Body of pancreas (tissue), 4 donors: ENCODE data around the gene C2orf80. TPM values are rescaled to one million over a fixed set of nuclear protein-coding genes. Genes with fewer than 3 reads are reported as not detected.
"Not testable (repeated sequence)": the region's sequence is repeated elsewhere in the genome, so short reads cannot be mapped to it uniquely, and the experiment has no call there.

Source experiments
- ATAC-seq: fragments of 150-250 bp; one replicate; pipeline ENCODE4 v1.9.1; 2016
- DNase-seq, 4 donors: peaks; one replicate each; pipeline ENCODE4 v3.0.0-alpha.2; 2019
- H3K27ac ChIP-seq, 4 donors: fragments of 200-600 bp; sonication (generic); 1 replicate in 3 of 4; 2 replicates in 1 of 4; pipeline versions ENCODE4 v1.5.1 to v1.6.1; 2016 to 2019; ENCODE audit warnings: mild to moderate bottlenecking in 1 of 4, mixed read lengths in 1 of 4, moderate library complexity in 1 of 4
- H3K27me3 ChIP-seq, 2 donors: fragments of 200-600 bp; sonication (generic); one replicate each; pipeline ENCODE4 v1.6.0; 2016; ENCODE audit warnings: mild to moderate bottlenecking in 1 of 2
- H3K36me3 ChIP-seq, 2 donors: fragments of 200-600 bp; sonication (generic); replicated peaks in 1 of 2; 2 replicates each; pipeline ENCODE4 v1.5.1; 2016; ENCODE audit warnings: low read depth in 2 of 2; ENCODE audit not compliant: insufficient read depth in 1 of 2
- H3K4me1 ChIP-seq: fragments of 200-600 bp; sonication (generic); one replicate; pipeline ENCODE4 v1.6.0; 2016
- H3K4me3 ChIP-seq, 2 donors: fragments of 200-600 bp; sonication (generic); 1 replicate in 1 of 2; 2 replicates in 1 of 2; pipeline ENCODE4 v1.5.1; 2016 to 2019
- H3K9me3 ChIP-seq, 3 donors: fragments of 200-600 bp; sonication (generic); 1 replicate in 2 of 3; 2 replicates in 1 of 3; pipeline ENCODE4 v1.5.1; 2016
- CTCF ChIP-seq, 7 experiments: fragments of 450-650 bp in 4 of 7; fragments of 200-600 bp in 3 of 7; sonication (generic) in 3 of 7; IDR thresholded peaks; one replicate each; pipeline ENCODE4 v1.5.1; 2016 to 2019; ENCODE audit warnings: antibody characterized with exemption in 7 of 7
- POLR2A ChIP-seq, 3 donors: fragments of 450-650 bp; IDR thresholded peaks; one replicate each; pipeline ENCODE4 v1.6.1; 2016; ENCODE audit warnings: antibody characterized with exemption in 3 of 3, mild to moderate bottlenecking in 2 of 3
- WGBS, 2 donors: methylation state at CpG; one replicate each; pipeline ENCODE4 v1.1.5; 2017; 5-methylcytosine and 5-hydroxymethylcytosine counted together
- intact Hi-C: fragments of 100-400 bp; cut with DNase I; formaldehyde crosslinking; loops from one replicate; pipeline ENCODE4 v1.15.1; 2023
- total RNA-seq, 2 donors: library from RNA; depleted of rRNA; stranded (reverse); fragments of >200 nt; gene quantifications; one replicate each; pipeline ENCODE4 v1.1.0, GENCODE V29; 2016

The C2orf80 gene
- total RNA-seq, 2 donors from 2014 or later, result not detected

GRCh38 chr2:208142240-208142924, 47.4 kb downstream of the C2orf80 start:
- Histone ChIP-seq H3K36me3 (no peaks in the 10 kb centered on the region), H3K9me3 (no peaks in the 10 kb centered on the region), H3K4me3 (no peak overlapping the region), H3K4me1 (no peaks in the 10 kb centered on the region), H3K27me3 (no peaks in the 10 kb centered on the region), H3K27ac (no peak overlapping the region)
- TF ChIP-seq CTCF (IDR thresholded peaks at IDR 0.05) (no peak), POLR2A (IDR thresholded peaks at IDR 0.05) (no peak)
- no peak for ATAC-seq
- intact Hi-C loops, result no loop called here
- no peak for DNase-seq
- 43% methylated on average over 8 of the region's 8 CpGs for WGBS, 2 donors

- intact Hi-C loops, result no loop called here
- no peak for DNase-seq
- WGBS, 2 donors, result 86 to 88% methylated on average over 18 of the region's 18 CpGs
- no peak for ATAC-seq
- Histone ChIP-seq H3K27ac (no peak overlapping the region), H3K27me3 (no peaks in the 10 kb centered on the region), H3K36me3 (no peaks in the 10 kb centered on the region), H3K4me1 (peaks cover 10% of the 10 kb centered on the region), H3K9me3 (no peaks in the 10 kb centered on the region), H3K4me3 (no peak overlapping the region)
- TF ChIP-seq POLR2A (IDR thresholded peaks at IDR 0.05) (no peak), CTCF (IDR thresholded peaks at IDR 0.05) (no peak)
Observed at GRCh38 chr2:208139447-208139846, 50.4 kb downstream of the C2orf80 start.

DNA sequence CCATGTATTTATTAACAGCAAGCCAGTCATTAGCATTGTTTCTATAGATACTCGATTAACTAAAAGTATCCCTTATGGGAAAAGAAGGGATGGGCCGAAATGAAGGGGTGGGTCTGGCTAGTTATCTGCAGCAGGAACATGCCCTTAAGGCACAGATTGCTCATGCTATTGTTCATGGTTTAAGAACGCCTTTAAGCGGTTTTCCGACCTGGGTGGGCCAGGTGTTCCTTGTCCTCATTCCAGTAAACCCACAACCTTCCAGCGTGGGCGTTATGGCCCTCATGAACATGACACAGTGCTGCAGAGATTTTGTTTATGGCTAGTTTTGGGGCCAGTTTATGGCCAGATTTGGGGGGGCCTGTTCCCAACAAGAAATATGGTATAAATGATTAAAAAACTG, 51.5 kb downstream of the C2orf80 start:
- DNase-seq, H3K36me3 ChIP-seq, intact Hi-C loops, ATAC-seq, H3K27me3 ChIP-seq, H3K9me3 ChIP-seq, H3K4me3 ChIP-seq, H3K27ac ChIP-seq: not testable (repeated sequence)
- H3K4me1 ChIP-seq, result peaks cover 10% of the 10 kb centered on the region
- WGBS, 2 donors, result 93 to 94% methylated on average over 7 of the region's 7 CpGs

- H3K27me3 ChIP-seq, result no peaks in the 10 kb centered on the region
- intact Hi-C loops, result no loop called here
- H3K4me3 ChIP-seq, result no peak overlapping the region
- no peaks in the 10 kb centered on the region for H3K9me3 ChIP-seq
- no peak for ATAC-seq
- 91 to 100% methylated on average over 2 of the region's 2 CpGs for WGBS, 2 donors
- H3K4me1 ChIP-seq, result peaks cover 10% of the 10 kb centered on the region
- no peak overlapping the region for H3K27ac ChIP-seq
- no peaks in the 10 kb centered on the region for H3K36me3 ChIP-seq
- no peak for DNase-seq
- TF ChIP-seq POLR2A (IDR thresholded peaks at IDR 0.05) (no peak), CTCF (IDR thresholded peaks at IDR 0.05) (no peak)
Observed at GRCh38 chr2:208136716-208137094, 53.1 kb downstream of the C2orf80 start.

- no peak for TF ChIP-seq CTCF (IDR thresholded peaks at IDR 0.05)
- no peak for TF ChIP-seq POLR2A (IDR thresholded peaks at IDR 0.05)
- DNase-seq, result peak in 2 of 4 donors; percentile 20 to 34
- no peak overlapping the region for H3K27ac ChIP-seq
- no peaks in the 10 kb centered on the region for H3K36me3 ChIP-seq
- H3K4me1 ChIP-seq, result peaks cover 10% of the 10 kb centered on the region
- intact Hi-C loops, result no loop called here
- ATAC-seq, result peak; percentile 66
- no peaks in the 10 kb centered on the region for H3K27me3 ChIP-seq
- WGBS, 2 donors, result 63% methylated on average over 11 of the region's 11 CpGs
- no peaks in the 10 kb centered on the region for H3K9me3 ChIP-seq
- H3K4me3 ChIP-seq, result no peak overlapping the region
Observed at GRCh38 chr2:208135794-208136715, 53.8 kb downstream of the C2orf80 start.
